GM10847 (cell line): Measurements from ENCODE around the gene C2orf49.

Experiments
- POLR2A ChIP-seq: IDR thresholded peaks from 2 replicates; pipeline ENCODE4 v1.6.1; 2011; ENCODE audit not compliant: insufficient read length; ENCODE audit errors: extremely low read depth

C2orf49 gene

DNA sequence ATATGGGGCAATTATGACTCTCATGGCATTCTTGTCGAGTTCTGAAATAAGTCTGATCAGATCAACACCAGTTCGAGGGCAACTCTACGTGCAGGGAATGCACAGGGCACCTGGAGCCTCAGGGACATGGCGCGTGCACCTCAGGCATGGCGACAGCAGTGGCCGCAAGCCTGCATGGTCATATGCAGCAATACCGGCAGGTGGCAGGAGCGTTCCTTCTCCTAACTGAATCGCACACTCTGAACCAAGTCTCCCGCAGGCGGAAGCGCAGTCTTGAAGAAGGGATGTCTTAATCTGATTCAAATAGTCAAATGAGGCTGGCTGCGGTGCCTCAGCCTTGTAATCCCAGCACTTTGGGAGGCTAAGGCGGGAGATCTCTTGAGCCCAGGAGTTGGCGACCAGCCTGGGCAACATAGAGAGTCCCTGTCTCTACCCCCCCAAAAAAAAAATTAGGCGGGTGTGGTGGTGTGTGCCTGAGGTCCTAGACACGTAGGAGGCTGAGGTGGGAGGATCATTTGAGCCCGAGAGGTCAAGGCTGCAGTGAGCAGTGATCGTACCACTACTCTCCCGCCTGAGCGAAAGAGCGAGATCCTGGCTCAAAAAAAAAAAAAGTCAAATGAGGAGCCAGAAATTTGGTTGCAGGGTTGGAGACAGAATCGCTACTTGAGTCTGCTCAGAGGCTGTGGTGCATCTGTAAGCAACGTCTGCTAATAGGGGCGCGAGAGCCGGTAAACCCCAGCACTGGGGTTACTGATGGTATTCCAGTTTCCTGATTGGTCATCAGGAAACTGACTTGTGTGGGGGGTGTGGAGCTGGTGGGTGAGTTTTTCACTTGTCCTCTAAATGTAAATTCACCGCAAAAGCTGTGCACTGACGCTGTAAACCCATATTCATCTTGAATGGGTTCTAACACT is 32.7 kb downstream of the C2orf49 start:
- TF ChIP-seq POLR2A, result no peak

DNA sequence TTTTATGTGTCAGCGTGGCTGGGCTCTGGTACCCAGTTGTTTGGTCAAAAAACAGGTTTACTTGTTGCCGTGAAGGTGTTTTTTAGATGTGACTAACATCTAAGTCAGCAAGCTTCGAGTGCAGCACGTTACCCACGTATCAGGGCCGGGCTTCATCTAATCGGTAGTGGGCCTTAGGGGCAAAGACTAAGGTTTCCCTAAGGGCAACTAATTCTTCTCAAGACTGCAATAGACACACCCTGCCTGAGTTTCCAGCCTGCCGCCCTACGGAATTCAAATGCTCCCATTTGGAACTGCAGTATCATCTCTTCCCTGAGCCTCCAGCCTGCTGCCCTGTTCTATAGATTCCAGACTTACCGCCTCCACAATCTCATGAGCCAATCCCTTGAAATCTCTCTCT is 33.8 kb downstream of the C2orf49 start:
- TF ChIP-seq POLR2A, result no peak

DNA sequence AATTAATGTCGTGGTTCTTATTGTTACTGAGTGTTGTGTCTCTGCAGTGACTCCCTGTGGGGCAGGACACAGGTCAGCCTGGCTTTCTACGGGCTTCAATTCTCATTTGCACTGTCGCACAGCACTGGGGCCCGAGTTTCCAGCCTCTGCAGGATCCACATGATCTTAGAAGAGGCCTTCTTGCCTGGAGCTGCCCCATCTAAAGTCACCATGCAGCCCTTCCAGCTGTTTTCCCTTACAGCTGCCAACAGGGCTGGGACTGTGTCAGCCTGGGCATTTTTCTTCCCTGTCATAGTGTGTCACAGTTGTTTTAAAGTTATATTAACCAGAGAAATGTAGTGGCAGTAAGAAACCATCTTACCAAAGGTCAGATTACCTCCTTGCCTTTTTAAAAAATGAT is 34.5 kb downstream of the C2orf49 start:
- TF ChIP-seq POLR2A, result no peak

DNA sequence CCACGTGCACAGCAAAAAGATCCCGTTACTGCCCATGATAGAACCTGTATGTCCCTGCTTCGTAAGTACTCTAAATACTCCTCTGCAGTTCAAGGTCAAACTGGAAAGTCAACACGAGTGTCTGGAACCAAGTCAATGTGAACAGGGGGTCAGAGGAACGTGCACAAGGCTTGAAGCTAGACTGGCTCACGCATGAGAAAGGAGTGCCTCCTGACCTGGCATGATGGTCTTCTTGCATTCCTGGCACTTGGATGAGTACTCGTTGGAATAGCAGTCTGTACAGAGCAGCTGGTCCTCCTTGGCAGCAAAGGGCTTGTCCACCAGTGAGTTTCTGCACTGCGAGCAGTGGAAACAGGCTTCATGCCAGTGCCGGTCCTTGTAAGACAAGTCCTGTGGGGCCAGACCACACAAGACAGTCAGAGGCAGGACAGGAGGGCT is 36.0 kb downstream of the C2orf49 start:
- TF ChIP-seq POLR2A, result no peak

DNA sequence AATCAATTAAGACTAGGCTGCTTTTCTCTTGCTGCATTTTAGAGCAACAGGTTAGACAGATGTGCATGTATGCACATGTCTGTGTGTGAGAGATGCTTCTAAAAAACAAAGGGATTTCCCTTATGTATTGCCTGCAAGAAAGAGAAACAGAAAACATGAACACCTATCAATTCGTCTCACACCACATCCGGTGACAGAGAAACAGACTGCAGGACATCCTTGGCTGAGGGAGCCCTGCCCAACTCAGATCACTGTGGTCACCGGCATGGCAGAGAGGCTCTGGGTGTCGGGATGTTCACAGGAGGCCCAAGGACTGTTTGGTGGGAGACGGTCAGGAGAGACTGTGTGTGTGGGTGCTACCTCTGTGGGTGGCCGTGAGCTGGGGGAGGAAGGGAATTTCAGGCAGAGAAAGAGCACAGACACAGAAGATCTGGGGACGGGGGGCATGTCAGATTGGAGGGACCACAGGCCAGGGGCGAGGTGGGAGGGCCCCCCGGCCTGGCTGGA is 36.6 kb downstream of the C2orf49 start:
- TF ChIP-seq POLR2A, result no peak

DNA sequence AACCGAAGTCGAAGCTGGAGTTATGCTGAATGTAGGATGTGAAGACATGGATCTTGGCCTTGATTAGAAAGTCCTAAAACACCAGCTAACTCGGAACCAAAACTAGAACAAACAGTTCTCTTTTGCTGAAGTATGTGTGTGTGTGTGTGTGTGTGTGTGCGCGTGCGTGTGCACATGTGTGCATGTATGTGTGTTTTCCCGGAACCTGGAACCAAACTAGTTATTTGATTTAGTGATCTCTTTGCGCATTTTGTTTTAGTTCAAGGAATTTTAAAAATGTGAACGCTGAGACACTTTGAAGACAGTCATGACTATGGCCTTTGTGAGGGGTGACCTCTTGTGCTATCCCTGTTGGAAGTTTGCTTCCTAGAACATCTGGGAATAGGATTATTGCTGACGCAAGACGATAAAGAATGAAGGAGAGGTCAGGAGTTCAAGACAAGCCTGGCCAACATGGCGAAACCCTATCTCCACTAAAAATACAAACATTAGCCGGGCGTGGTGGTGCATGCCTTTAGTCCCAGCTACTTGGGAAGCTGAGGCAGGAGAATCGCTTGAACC is 37.7 kb downstream of the C2orf49 start:
- no peak for TF ChIP-seq POLR2A

DNA sequence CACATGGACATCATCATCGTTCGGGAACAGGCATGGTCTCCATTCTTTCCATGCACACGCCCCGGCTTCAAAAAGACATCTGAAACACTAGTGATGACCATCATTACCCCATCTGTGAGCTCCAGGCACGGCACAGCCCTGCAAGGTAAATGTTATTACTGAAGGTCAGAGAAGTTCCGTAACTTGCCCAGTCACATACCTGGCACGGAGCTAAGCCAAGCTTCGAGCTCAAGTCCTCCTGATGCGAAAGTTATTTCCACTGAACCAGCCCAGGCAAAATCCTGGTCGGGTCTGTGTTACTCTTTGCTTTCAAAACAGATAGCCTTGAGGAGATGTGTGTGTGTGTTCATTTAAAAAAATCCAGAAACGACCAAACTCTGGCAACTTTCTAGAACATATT is 38.7 kb downstream of the C2orf49 start:
- no peak for TF ChIP-seq POLR2A

DNA sequence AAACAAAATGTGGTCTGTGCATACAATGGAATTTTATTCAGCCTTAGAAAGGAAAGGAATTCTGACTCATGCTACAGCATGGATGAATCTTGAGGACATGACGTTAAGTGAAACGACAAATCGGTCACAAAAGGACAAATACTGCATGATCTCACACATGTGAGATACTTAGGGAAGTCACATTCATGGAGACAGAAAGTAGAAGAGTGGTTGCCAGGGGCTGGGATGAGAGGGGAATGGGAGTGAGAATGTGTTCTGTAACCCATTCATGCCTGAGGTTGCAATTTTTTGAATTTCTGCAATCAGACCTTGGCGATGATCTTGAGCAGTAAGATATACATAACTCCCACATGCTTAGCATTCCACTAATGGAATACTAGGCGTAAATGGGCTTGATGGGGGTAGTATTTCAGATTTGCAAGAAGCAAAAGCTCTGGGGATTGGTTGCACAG is 39.5 kb downstream of the C2orf49 start:
- no peak for TF ChIP-seq POLR2A

DNA sequence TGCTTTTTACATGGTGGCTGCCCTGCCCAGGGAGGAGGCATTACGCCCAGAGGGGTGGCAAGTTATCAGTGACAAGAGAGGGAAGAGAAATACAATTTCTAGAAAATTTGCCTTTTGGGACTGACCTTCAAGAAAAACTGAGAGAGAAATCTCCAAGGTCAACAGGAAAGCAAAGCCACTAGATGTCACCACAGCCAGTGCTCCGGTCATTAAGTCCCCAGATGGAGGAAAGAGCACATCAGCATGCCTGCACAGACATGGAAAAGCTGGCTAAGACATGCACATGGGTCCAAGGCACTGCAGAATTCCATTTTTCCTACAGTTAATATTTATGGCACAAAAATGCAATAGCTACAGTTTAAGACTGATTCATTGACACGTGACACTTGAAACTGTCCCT is 40.5 kb downstream of the C2orf49 start:
- no peak for TF ChIP-seq POLR2A

DNA sequence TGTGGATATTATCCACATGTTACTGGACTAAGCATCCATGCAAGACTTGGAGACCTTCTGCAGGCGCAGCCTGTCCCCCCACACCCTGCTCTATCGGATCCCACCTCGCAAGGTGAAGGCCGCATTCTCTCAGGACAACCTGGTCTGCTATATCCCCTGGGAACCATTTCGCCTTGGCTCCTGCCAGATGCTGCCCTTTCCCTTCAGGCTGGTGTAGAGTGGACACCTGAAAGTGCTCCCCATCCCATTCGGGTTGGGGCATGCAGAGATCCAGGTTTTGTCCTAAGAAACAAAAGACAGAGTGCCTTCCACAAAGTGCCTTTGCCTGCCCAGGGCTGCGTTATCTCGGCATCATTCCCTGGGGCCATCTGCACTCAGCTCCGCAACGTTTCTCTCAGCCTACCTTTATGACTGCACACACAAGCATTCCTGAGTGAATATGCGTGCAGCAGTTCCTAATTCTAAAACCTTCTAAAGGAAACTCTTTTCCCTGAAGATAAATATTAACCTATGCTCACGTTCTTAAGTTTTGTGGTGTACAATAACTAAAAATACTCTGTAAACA is 41.0 kb downstream of the C2orf49 start:
- no peak for TF ChIP-seq POLR2A

DNA sequence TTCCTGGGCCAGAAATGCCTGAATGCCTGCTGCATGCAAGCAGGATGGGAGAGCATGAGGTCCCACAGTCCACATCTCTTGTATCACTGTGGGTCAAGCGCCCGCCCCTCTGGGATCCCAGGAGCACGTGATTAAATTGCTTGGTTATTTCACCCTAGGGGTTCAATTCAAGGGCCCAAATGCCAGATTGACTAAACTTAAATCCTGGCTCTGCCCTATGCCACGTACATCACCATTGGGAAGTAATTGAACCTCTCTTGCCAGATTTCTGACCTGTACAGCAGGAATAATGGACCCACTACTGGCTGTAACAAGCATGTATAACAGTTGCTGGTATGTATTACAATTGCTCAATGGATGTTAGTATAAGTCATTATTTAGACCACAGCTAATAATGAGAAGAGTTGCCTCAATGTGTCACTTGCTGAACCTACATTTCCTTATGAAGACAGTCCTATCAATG is 41.6 kb downstream of the C2orf49 start:
- no peak for TF ChIP-seq POLR2A

DNA sequence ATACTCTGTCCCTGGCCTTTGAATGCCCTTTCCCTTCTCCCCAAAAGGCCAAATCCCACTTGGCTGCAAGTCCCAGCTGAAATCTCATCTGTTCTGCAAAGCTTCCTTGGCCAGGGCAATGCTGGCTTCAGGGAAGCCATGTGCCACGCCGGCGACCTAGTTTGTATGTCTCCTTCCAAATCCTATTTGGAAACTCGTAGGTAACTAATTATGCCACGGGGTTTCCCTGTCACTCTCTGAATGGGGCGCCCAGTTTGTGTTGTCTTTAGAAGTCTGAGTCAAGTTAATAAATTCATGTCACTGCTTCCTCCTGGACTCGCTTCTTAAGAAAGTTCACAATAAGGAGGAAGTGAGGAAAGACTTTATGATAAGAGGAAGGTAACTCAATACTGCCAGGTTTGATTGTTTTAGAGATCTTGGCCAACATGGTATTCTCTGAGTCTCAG is 42.4 kb downstream of the C2orf49 start:
- no peak for TF ChIP-seq POLR2A

DNA sequence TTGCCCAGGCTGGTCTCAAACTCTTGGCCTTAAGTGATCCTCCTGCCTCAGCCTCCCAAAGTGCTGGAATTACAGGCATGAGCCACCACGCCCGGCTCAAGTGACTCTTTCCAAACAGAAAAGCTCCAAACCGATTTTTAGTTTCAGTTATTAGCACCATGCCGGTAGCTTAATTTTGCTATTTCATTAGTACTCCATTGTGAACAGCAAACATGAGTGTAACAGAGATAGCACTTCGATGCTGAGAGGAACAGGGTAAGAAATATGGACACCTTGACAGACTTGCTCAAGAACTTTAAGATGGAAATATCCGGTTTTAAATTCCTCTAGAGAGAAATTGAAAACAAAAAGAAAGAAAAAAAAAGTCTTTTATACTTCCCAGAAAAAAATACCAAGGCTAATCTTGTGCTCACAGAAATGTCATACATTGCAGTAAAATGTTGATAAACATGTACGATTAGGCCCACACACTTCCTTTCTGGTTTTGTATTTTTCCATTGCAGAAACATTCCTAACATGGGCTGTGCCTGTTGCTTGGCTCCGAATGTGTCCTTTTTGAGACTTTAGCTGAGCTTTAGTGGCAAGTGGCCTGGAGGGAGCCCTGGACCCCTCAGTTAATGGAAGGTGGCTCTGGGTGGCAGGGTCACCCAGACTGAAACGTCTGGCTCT is 43.2 kb downstream of the C2orf49 start:
- no peak for TF ChIP-seq POLR2A

DNA sequence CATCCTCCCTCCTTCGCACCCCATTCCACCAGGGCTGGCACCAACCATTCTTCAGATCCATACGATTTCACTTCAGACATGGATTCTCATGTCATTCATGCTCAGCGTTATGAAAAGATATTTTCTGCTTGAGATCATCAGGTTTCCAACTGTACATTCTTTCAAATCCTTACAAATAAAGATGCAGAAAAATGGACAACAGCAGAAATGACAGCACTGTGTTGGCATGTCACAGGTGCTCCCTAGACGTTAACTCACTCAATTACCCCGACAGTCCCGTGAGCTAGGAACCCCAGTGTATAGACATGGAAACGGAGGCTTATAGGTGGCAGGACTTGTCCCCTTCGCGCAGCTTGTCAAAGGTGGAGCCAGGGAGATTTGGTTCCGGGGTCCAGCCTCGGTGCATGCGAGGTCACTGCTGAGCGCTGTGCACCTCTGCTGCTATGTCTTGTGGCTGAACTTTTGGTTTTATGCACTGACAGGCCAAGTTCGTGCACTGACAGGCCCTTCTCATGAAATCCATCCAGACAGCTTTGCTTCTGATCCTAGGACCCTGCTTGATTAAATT is 43.8 kb downstream of the C2orf49 start:
- TF ChIP-seq POLR2A, result no peak

DNA sequence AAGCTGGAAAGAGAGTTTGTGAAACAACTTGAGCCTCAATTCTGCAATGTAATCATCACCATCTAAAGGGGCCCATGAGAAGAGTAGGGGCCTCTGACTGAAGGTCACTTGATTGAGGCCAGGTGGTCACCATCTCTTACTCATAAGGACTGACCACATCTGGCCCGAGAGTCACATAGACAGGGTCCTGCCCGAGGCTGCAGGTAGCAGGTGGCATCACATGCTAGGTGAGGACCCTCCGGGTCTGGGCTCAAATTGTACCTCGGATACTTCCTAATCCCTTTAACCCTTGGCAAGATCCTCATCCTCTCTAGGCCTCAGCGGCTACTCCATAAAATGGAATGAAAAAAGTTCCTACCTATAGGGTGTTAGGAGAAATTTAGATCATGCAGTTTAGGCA is 44.8 kb downstream of the C2orf49 start:
- no peak for TF ChIP-seq POLR2A
